ENCODE data around the gene ETS1. TPM values are rescaled to one million over a fixed set of nuclear protein-coding genes. Genes with fewer than 3 reads are reported as not detected.
"Not testable (repeated sequence)": the region's sequence is repeated elsewhere in the genome, so short reads cannot be mapped to it uniquely, and the experiment has no call there.

Gene ETS1
- total RNA-seq, 1 donor from 2014 or later, result 121 TPM

DNA sequence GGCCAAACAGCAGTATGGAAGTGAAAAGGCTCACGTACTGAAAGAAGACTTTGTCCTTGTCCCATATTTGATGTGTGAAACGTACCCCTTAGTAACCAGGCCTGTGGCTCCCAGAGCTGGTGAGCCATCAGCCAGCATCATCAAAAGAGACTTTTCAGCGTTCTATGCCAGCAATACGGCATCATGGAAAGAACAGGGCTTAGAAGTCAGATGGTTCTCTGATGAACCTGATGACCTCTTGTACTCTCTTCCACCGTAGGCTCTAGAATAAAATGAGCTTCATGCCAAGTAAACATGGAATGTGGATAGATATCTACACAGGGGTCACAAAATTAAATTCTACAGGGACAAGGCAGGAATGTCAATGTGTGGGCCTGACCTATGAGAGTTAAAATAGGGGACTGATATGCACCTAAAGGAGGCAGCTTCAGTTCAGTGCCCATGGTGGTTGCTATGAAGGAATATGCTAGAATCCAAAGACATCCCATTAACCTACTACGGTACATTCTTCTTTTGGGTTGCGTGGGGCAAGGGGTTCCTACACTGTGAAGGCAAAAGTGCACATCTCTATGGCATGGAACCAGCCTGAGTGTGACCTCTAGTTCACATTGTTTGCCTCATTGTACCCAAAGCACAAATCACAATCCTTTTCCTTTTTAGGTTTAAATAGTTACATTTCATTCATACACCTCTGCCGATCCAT is 130.6 kb downstream of the ETS1 start:
- TF ChIP-seq, protein P1, sequence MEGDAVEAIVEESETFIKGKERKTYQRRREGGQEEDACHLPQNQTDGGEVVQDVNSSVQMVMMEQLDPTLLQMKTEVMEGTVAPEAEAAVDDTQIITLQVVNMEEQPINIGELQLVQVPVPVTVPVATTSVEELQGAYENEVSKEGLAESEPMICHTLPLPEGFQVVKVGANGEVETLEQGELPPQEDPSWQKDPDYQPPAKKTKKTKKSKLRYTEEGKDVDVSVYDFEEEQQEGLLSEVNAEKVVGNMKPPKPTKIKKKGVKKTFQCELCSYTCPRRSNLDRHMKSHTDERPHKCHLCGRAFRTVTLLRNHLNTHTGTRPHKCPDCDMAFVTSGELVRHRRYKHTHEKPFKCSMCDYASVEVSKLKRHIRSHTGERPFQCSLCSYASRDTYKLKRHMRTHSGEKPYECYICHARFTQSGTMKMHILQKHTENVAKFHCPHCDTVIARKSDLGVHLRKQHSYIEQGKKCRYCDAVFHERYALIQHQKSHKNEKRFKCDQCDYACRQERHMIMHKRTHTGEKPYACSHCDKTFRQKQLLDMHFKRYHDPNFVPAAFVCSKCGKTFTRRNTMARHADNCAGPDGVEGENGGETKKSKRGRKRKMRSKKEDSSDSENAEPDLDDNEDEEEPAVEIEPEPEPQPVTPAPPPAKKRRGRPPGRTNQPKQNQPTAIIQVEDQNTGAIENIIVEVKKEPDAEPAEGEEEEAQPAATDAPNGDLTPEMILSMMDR (IDR thresholded peaks at IDR 0.05), result no peak
- Histone ChIP-seq H3K4me3 (no peak overlapping the region), H3K27me3 (no peaks in the 10 kb centered on the region), H3K4me1 (peaks cover 21% of the 10 kb centered on the region), H3K9me3 (no peaks in the 10 kb centered on the region), H3K36me3 (peaks cover 32% of the 10 kb centered on the region), H3K27ac (peak overlapping the region; percentile 24)
- DNase-seq (no peak), ATAC-seq (no peak)
- intact Hi-C loops (cut with DNase I), result no loop called here

DNA sequence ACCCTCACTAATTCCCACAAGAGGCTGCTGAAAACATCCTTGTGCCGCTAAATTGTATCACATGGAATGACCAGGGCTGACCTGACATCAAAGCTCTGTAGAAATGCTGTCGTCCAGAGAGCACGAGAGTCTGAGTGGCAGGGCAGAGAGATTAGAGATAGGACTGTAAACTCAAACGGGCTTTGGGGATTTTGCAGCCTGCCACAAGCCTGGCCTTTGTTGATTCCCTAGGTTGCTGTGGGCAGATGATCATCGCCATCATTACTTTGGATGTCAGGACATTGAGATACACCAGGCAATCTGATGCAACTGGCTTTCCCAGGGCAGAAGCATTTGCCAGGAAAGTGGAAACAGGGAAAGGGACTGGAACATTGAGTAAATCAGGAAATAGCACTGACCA is 131.6 kb downstream of the ETS1 start:
- peaks cover 22% of the 10 kb centered on the region for H3K36me3 ChIP-seq
- no peak for DNase-seq
- no peak overlapping the region for H3K27ac ChIP-seq
- TF ChIP-seq, protein P1 (IDR thresholded peaks at IDR 0.05), result no peak
- intact Hi-C loops (cut with DNase I), result no loop called here
- no peak overlapping the region for H3K4me3 ChIP-seq
- H3K4me1 ChIP-seq, result peaks cover 26% of the 10 kb centered on the region
- no peak for ATAC-seq
- H3K27me3 ChIP-seq, result no peaks in the 10 kb centered on the region
- no peaks in the 10 kb centered on the region for H3K9me3 ChIP-seq

DNA sequence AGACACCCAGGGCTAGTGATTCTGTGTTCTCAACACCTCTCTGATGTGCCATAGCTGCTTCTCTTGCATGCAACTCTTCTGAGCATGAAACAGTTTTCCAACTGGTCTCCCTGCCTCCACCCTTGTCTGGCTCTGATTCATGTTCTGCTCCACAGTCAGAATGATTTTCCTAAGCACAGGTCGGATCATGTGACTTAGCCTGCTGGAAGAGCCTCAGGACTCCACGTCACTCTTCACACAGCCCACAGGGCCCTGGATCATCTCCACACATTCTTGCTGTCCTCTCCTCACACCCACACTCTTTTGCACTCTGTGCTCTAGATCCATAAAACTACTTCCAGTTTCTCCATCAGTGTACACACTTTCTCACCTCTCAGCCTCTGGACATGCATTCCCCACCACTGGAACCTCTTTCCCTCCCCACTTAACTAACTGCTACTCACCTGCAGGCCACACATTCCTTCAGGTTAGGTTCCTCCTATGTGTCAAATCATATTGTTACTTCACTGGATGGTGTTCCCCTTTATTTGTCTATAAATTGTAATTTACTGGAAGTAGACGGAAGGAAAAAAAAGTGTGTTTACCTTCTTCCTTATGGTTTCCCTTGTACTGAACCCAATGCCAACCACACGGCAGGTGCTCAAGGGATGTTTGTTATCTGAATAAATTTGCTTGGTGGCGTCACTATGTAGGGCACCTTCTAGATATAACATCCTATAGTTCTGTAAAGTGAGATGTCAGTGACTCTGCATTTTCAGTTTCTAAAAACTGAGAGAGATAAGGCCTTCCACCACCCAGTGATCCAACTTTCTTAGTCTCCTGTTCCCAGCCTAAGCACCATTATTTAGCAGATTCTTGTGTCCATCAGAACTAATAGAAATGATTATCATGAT is 133.7 kb downstream of the ETS1 start:
- Histone ChIP-seq H3K27ac (no peak overlapping the region), H3K9me3 (no peaks in the 10 kb centered on the region), H3K36me3 (peaks cover 13% of the 10 kb centered on the region), H3K4me3 (no peak overlapping the region), H3K27me3 (no peaks in the 10 kb centered on the region), H3K4me1 (peaks cover 26% of the 10 kb centered on the region)
- intact Hi-C loops (cut with DNase I), result no loop called here
- no peak for DNase-seq
- TF ChIP-seq, protein P1 (IDR thresholded peaks at IDR 0.05), result no peak
- peak; percentile 58 for ATAC-seq

DNA sequence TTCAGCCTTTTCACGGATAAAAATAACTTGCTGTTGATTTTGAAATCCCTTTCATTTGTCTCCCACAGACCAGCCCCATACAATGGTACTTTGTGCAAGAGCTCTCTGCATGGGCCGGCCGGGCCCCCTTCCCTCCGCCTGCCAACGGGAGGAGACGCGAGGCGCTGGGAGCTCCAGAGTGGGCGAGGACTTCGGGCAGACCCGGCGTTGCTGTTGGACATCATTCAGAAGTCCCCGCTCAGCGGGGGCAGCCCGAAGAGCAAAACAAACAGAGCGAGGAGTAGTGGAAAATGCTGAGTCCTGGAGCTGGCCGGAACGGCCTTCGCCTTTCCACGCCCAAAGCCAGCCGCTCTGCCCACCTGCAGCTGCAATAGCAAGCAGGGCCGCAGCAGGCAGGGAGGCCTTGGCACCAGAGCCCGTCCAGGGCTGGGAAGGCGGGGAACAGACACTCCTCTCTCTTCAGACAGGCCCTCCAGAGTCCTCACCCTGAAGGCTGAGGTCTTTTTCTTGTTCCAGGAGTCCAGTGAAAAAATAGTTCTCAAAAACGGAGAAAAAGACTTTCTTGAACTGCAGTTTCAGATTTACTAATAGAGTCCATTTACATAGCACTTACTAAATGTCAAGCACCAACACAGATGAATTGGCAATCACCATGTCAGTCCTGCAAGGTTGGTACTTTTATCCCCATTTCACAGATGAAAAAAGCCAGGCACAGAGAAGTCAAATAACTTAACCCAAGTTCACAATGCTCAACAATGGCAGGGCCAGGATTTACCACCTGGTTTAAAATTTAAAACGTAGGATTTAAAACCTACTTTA is 135.5 kb downstream of the ETS1 start:
- Histone ChIP-seq H3K27me3 (no peaks in the 10 kb centered on the region), H3K4me3 (peak overlapping the region; percentile 34), H3K4me1 (peaks cover 26% of the 10 kb centered on the region), H3K9me3 (no peaks in the 10 kb centered on the region), H3K27ac (peak overlapping the region; percentile 70), H3K36me3 (no peaks in the 10 kb centered on the region)
- DNase-seq (peak; percentile 81), ATAC-seq (peak; percentile 81)
- TF ChIP-seq, protein P1 (IDR thresholded peaks at IDR 0.05), result no peak
- intact Hi-C loops (cut with DNase I), result no loop called here

DNA sequence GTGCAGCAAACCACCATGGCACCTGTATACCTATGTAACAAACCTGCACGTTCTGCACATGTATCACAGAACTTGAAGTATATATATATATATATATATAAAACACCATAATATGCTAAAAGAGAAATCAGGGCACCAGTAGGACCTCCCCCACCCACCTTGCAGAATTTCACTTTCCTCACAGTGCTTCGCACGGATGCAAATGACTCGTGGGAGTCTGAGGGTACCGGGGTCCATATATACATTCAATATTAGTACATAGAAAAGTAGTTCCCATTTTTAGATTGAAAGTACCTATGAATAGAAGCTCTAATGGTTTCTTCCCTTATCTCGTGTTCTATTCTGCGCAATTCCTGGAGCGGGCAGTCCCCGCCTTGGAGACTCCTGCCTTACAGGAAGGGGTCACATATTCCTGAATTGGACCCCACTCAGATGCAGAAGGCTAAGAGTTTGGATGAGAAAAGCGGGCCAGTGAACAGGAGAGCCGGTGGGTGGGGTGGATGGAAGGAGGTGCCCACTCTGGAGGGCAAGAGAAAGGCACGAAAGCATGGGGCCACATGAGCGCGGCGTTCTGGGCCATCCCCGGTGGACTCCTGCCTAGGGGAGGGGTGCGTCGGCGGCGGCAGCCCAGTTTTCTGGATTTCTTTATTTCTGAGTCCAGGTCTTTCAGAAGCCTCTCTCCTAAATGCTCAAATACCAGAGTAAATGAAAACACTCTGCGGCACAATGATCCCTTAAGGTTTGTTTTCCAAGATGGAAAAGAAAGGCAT is 136.3 kb downstream of the ETS1 start:
- no peaks in the 10 kb centered on the region for H3K36me3 ChIP-seq
- peak overlapping the region; percentile 70 for H3K27ac ChIP-seq
- no peaks in the 10 kb centered on the region for H3K9me3 ChIP-seq
- DNase-seq, result no peak
- H3K4me3 ChIP-seq, result peak overlapping the region; percentile 34
- intact Hi-C loops (cut with DNase I), result no loop called here
- no peaks in the 10 kb centered on the region for H3K27me3 ChIP-seq
- ATAC-seq, result no peak
- H3K4me1 ChIP-seq, result peaks cover 26% of the 10 kb centered on the region
- TF ChIP-seq, protein P1 (IDR thresholded peaks at IDR 0.05), result no peak

DNA sequence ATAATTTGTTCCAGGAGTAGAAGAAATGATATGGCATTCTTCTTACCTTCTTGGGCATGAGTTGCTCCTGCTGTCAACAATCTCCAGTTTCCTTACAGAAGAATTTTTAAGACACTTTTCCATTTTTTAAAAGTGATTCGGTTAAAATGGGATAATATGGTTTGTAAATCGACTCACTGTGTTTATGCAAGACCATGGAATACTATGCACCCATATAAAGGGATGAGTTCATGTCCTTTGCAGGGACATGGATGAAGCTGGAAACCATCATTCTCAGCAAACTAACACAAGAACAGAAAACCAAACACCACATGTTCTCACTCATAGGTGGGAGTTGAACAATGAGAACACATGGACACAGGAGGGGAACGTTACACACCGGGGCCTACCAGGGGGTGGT is 136.9 kb downstream of the ETS1 start:
- intact Hi-C loops (cut with DNase I); H3K27ac ChIP-seq; H3K27me3 ChIP-seq; H3K4me3 ChIP-seq; H3K36me3 ChIP-seq; ATAC-seq; H3K9me3 ChIP-seq; DNase-seq: not testable (repeated sequence)
- peaks cover 26% of the 10 kb centered on the region for H3K4me1 ChIP-seq

All from upper lobe of right lung (tissue), 1 donor.